DOHH2 (cell line): ENCODE data around the gene PCYT2.

Experiments used
- H3F3A ChIP-seq: fragments of 200-600 bp; sonication (generic), shearing (Covaris generic); 2 replicates; pipeline ENCODE4 v1.6.0; 2016; ENCODE audit warnings: antibody characterized with exemption, mild to moderate bottlenecking; ENCODE audit not compliant: control insufficient read depth, insufficient read depth
- H3K27ac ChIP-seq: fragments of 200-600 bp; sonication (generic); 2 replicates; pipeline ENCODE4 v1.5.1; 2014; ENCODE audit warnings: low read depth, mild to moderate bottlenecking, low read length, moderate library complexity
- H3K27me3 ChIP-seq: fragments of 200-600 bp; sonication (generic); 2 replicates; pipeline ENCODE4 v1.6.1; 2014; ENCODE audit warnings: mild to moderate bottlenecking, low read length, mixed read lengths; ENCODE audit not compliant: control insufficient read depth
- H3K36me3 ChIP-seq: fragments of 200-600 bp; sonication (generic); 2 replicates; pipeline ENCODE4 v1.6.1; 2014; ENCODE audit warnings: mild to moderate bottlenecking, low read length, moderate library complexity, mixed read lengths; ENCODE audit not compliant: control insufficient read depth
- H3K4me1 ChIP-seq: fragments of 200-600 bp; sonication (generic); 2 replicates; pipeline ENCODE4 v1.6.1; 2014; ENCODE audit warnings: mild to moderate bottlenecking, low read length, mixed read lengths; ENCODE audit not compliant: control insufficient read depth
- H3K4me2 ChIP-seq: fragments of 200-600 bp; sonication (generic); 2 replicates; pipeline ENCODE4 v1.6.0; 2014; ENCODE audit warnings: mild to moderate bottlenecking, low read length, moderate library complexity
- H3K4me3 ChIP-seq: fragments of 200-600 bp; sonication (generic); 2 replicates; pipeline ENCODE4 v1.5.1; 2014; ENCODE audit warnings: mild to moderate bottlenecking, low read length, mixed read lengths
- H3K79me2 ChIP-seq: fragments of 200-600 bp; sonication (generic); 2 replicates; pipeline ENCODE4 v1.6.1; 2014; ENCODE audit warnings: mild to moderate bottlenecking, low read length, mixed read lengths; ENCODE audit not compliant: control insufficient read depth
- H3K9me2 ChIP-seq: fragments of 200-600 bp; sonication (generic); replicated peaks from 2 replicates; pipeline ENCODE4 v1.6.1; 2014; ENCODE audit warnings: mild to moderate bottlenecking, low read length, mixed read lengths; ENCODE audit not compliant: control insufficient read depth
- H3K9me3 ChIP-seq: fragments of 200-600 bp; sonication (generic); 2 replicates; pipeline ENCODE4 v1.6.1; 2014; ENCODE audit warnings: antibody characterized with exemption, low read length, mixed read lengths; ENCODE audit not compliant: control insufficient read depth, insufficient read depth
- H4K20me1 ChIP-seq: fragments of 200-600 bp; sonication (generic); 2 replicates; pipeline ENCODE4 v1.6.0; 2014; ENCODE audit warnings: low read depth, mild to moderate bottlenecking, antibody characterized with exemption, low read length, moderate library complexity; ENCODE audit not compliant: control insufficient read depth, insufficient read depth
- CTCF ChIP-seq: fragments of 200-600 bp; sonication (generic); IDR thresholded peaks from one replicate; pipeline ENCODE4 v1.5.1; 2014; ENCODE audit warnings: antibody characterized with exemption, mild to moderate bottlenecking, low read depth, low read length; ENCODE audit not compliant: poor library complexity, severe bottlenecking
- EZH2phosphoT487 ChIP-seq: fragments of 200-600 bp; sonication (generic); IDR thresholded peaks from 2 replicates; pipeline ENCODE4 v1.6.1; 2017; ENCODE audit warnings: borderline replicate concordance, mild to moderate bottlenecking, antibody characterized with exemption, low read length, moderate library complexity, mixed read lengths

The PCYT2 gene

DNA sequence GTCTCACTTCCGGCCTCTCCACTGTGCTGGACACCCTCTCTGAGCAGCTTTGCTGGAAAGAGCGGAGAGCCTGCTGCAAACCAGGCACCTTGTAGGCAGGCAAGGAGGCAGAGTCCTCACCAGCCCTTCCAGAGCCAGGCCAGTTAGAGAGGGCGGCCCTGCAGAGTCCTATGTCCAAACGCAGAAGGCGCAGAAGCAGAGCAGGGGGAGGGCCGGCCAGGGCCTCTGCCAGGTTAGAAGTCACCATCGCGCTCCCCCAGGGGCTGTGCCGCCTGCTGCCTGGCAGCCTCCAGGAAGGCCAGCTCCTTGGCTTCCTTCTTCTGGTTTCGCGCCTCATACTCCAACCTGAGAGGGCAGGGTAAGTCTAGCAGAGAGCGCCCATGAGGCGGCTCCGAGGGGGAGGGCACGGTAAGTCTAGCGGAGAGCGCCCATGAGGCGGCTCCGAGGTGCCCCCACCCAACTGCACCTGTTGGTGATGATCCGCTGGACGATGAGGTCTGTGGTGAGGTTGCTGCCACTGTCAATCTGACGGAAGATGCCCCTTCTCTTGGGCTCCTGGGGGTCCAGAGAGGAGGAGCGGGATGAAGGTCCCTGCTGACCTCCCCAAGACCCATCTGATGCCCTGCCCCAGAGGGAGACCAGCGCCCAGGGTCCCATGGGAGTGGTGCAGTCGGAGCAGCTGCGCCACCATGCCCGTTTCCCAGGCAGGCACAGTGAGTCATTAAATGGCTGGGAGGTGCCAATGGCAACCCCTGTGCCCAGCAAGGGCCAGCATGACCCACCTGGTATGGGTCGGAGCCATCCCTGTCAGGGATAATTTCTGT, 6.4 kb downstream of the PCYT2 start:
- TF ChIP-seq EZH2phosphoT487, result no peak
- Histone ChIP-seq H3K27me3 (peaks cover 2% of the 10 kb centered on the region), H3K4me1 (peaks cover 5% of the 10 kb centered on the region), H3K79me2 (peaks cover 5% of the 10 kb centered on the region), H3K36me3 (peaks cover 57% of the 10 kb centered on the region), H3K4me3 (no peak overlapping the region), H4K20me1 (peaks cover 4% of the 10 kb centered on the region; the same call in 1 of the 2 replicates), H3F3A (no peaks in the 10 kb centered on the region), H3K27ac (no peak overlapping the region), H3K4me2 (no peak overlapping the region), H3K9me2 (no peaks in the 10 kb centered on the region), H3K9me3 (no peaks in the 10 kb centered on the region)

DNA sequence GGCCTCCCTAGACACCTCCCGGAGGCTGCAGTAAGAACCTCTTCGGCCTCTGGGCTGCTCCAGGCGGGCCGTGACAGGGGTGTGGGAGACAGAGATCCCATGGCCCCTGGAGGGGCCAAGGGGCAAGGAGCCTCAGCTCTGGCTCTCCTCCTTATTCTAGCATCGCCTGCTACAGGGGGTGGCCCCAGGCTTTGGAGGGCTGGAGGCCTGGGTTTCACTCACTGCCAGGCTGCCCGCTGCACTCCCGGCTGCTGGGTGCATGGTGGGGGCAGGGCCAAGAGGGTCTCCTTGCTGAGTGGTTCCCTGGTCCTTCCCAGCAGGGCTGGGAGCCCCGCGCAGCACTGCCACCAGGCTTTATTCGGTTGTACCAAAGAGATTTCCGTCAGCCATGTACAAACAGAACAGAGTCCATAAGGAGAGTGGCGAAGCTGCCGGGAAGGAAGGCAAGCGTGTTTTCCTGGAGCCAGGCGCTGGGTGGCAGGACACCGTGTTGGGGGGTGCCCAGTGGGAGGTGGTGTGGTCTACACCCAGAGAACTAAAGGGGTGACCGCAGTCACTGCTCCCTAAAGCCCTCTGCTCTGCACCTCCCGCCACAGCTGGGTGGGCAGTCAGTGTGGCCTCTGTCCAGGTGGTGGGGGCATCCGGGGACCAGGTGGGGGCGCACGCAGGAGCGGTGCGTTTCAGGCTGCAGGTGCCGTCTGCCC, 7.2 kb downstream of the PCYT2 start:
- peaks cover 54% of the 10 kb centered on the region for H3K36me3 ChIP-seq

DNA sequence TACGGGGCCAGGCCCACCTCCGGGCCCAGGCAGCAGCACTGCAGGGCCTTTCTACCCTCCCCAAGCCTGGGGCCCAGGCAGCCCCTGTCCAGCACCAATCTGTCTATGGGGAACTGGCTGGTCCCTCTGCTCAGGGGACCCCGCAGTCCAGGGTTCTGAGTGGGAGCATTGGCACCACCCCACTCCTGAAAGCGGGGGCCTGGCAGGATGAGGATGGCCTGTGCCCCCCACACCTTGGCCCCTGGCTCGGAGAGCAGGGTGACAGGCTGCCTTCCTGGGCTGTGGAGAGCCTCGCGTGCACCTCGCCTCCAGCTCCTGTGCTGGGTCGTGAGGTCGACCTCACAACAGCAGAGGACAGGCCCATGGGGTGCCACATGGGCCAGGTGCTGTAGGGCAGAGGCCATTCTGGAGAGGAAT, 7.8 kb downstream of the PCYT2 start:
- Histone ChIP-seq H3K9me3 (no peaks in the 10 kb centered on the region), H3K4me2 (no peak overlapping the region), H3K9me2 (no peaks in the 10 kb centered on the region), H3K36me3 (peaks cover 55% of the 10 kb centered on the region), H3K27me3 (peaks cover 2% of the 10 kb centered on the region), H3K79me2 (no peaks in the 10 kb centered on the region), H4K20me1 (peaks cover 4% of the 10 kb centered on the region; the same call in 1 of the 2 replicates), H3F3A (no peaks in the 10 kb centered on the region), H3K27ac (no peak overlapping the region), H3K4me3 (no peak overlapping the region), H3K4me1 (no peaks in the 10 kb centered on the region; the same call in 1 of the 2 replicates)
- no peak for TF ChIP-seq CTCF
- no peak for TF ChIP-seq EZH2phosphoT487

More for the DNA sequence above, 7.2 kb downstream of the PCYT2 start:
- H3K27ac ChIP-seq, result no peak overlapping the region
- H3K4me3 ChIP-seq, result no peak overlapping the region
- TF ChIP-seq EZH2phosphoT487 (no peak), CTCF (no peak)
- H3K4me1 ChIP-seq, result no peaks in the 10 kb centered on the region; the same call in 1 of the 2 replicates
- no peaks in the 10 kb centered on the region for H3K9me2 ChIP-seq
- H3K9me3 ChIP-seq, result no peaks in the 10 kb centered on the region
- peaks cover 4% of the 10 kb centered on the region; the same call in 1 of the 2 replicates for H4K20me1 ChIP-seq
- H3F3A ChIP-seq, result no peaks in the 10 kb centered on the region
- no peak overlapping the region for H3K4me2 ChIP-seq
- H3K79me2 ChIP-seq, result no peaks in the 10 kb centered on the region
- H3K27me3 ChIP-seq, result peaks cover 2% of the 10 kb centered on the region
